ENCODE data around the gene CLSTN2. TPM values are rescaled to one million over a fixed set of nuclear protein-coding genes. Genes with fewer than 3 reads are reported as not detected.

The CLSTN2 gene
- total RNA-seq, 2 experiments from 2014 or later = not detected

- POLR2A ChIA-PET = no interaction called here
- CTCF ChIA-PET = no interaction called here
Measured at GRCh38 chr3:140206196-140207040, 271.4 kb downstream of the CLSTN2 start.

- CTCF ChIA-PET = no interaction called here
- POLR2A ChIA-PET = no interaction called here
Measured at GRCh38 chr3:140207541-140207940, 272.6 kb downstream of the CLSTN2 start.

GRCh38 chr3:140216249-140216648 is 281.3 kb downstream of the CLSTN2 start:
- CTCF ChIA-PET = interaction anchor here (0.8 kb wide), 1 partner anchor 280 kb away, joined by 3 read pairs; no protein-coding TSS in a partner anchor
- POLR2A ChIA-PET = no interaction called here

GRCh38 chr3:140219291-140219690 is 284.3 kb downstream of the CLSTN2 start:
- POLR2A ChIA-PET = no interaction called here
- CTCF ChIA-PET = no interaction called here

- ChIA-PET CTCF (no interaction called here), POLR2A (no interaction called here)
Measured at GRCh38 chr3:140219923-140220452, 285.0 kb downstream of the CLSTN2 start.

GRCh38 chr3:140223197-140223596 is 288.2 kb downstream of the CLSTN2 start:
- ChIA-PET POLR2A (no interaction called here), CTCF (no interaction called here)

- ChIA-PET CTCF (no interaction called here), POLR2A (no interaction called here)
Measured at GRCh38 chr3:140223631-140224030, 288.6 kb downstream of the CLSTN2 start.

- ChIA-PET POLR2A (no interaction called here), CTCF (no interaction called here)
Measured at GRCh38 chr3:140224307-140224706, 289.3 kb downstream of the CLSTN2 start.

- ChIA-PET POLR2A (no interaction called here), CTCF (no interaction called here)
Measured at GRCh38 chr3:140225996-140226395, 291.0 kb downstream of the CLSTN2 start.

GRCh38 chr3:140233702-140234101 is 298.7 kb downstream of the CLSTN2 start:
- POLR2A ChIA-PET = no interaction called here

GRCh38 chr3:140234256-140234655 is 299.3 kb downstream of the CLSTN2 start:
- POLR2A ChIA-PET = no interaction called here
- CTCF ChIA-PET = no interaction called here

More at GRCh38 chr3:140233702-140234101, 298.7 kb downstream of the CLSTN2 start:
- CTCF ChIA-PET = no interaction called here

- CTCF ChIA-PET = no interaction called here
- POLR2A ChIA-PET = no interaction called here
Measured at GRCh38 chr3:140236836-140237501, 302.0 kb downstream of the CLSTN2 start.

- POLR2A ChIA-PET = no interaction called here
- CTCF ChIA-PET = no interaction called here
Measured at GRCh38 chr3:140238646-140239314, 303.8 kb downstream of the CLSTN2 start.

- CTCF ChIA-PET = no interaction called here
Measured at GRCh38 chr3:140242818-140243276, 307.9 kb downstream of the CLSTN2 start.

GRCh38 chr3:140243575-140243974 is 308.6 kb downstream of the CLSTN2 start:
- CTCF ChIA-PET = no interaction called here
- POLR2A ChIA-PET = no interaction called here

More at GRCh38 chr3:140242818-140243276, 307.9 kb downstream of the CLSTN2 start:
- POLR2A ChIA-PET = no interaction called here

- ChIA-PET POLR2A (no interaction called here), CTCF (no interaction called here)
Measured at GRCh38 chr3:140244893-140245292, 309.9 kb downstream of the CLSTN2 start.

GRCh38 chr3:140246578-140246977 is 311.6 kb downstream of the CLSTN2 start:
- ChIA-PET CTCF (no interaction called here), POLR2A (no interaction called here)

- ChIA-PET CTCF (no interaction called here), POLR2A (no interaction called here)
Measured at GRCh38 chr3:140247775-140248174, 312.8 kb downstream of the CLSTN2 start.

- CTCF ChIA-PET = no interaction called here
- POLR2A ChIA-PET = no interaction called here
Measured at GRCh38 chr3:140249188-140249587, 314.2 kb downstream of the CLSTN2 start.

- CTCF ChIA-PET = no interaction called here
- POLR2A ChIA-PET = no interaction called here
Measured at GRCh38 chr3:140250010-140250855, 315.2 kb downstream of the CLSTN2 start.

All from activated CD8-positive, alpha-beta memory T cell treated with anti-CD3 and anti-CD28 coated beads for 36 hours (primary cell).